Right lobe of liver (tissue), 6 donors: ENCODE data around the gene CNOT9. TPM values are rescaled to one million over a fixed set of nuclear protein-coding genes. Genes with fewer than 3 reads are reported as not detected.
A peak's percentile ranks its signal among the peaks of the same experiment; 100 is the strongest.

ENCODE experiments used
- ATAC-seq, 4 donors: fragments of 200-7000 bp; cut with Tn5 transposase; one replicate each; pipeline ENCODE4 v1.9.1; 2020; ENCODE audit warnings: mild to moderate bottlenecking in 4 of 4, moderate library complexity in 4 of 4
- DNase-seq, 3 donors: peaks; one replicate each; pipeline ENCODE4 v3.0.0-alpha.2; 2020
- H3K27ac ChIP-seq, 3 donors: fragments of 200-600 bp; one replicate each; pipeline ENCODE4 v1.8.0; 2022
- H3K27me3 ChIP-seq, 2 donors: fragments of 200-600 bp; one replicate each; pipeline ENCODE4 v1.8.0; 2022
- H3K36me3 ChIP-seq, 4 donors: fragments of 200-600 bp; sonication (generic) in 1 of 4; one replicate each; pipeline versions ENCODE4 v1.5.1 to v1.8.0; 2017 to 2022; ENCODE audit warnings: control low read depth in 1 of 4
- H3K4me1 ChIP-seq, 4 donors: fragments of 200-600 bp; sonication (generic) in 1 of 4; one replicate each; pipeline versions ENCODE4 v1.5.1 to v1.8.0; 2017 to 2022; ENCODE audit warnings: control low read depth in 1 of 4
- H3K4me3 ChIP-seq, 3 donors: fragments of 200-600 bp; one replicate each; pipeline ENCODE4 v1.8.0; 2022
- H3K9me3 ChIP-seq, 4 donors: fragments of 200-600 bp; sonication (generic) in 1 of 4; one replicate each; pipeline versions ENCODE4 v1.5.1 to v1.8.0; 2017 to 2022; ENCODE audit warnings: control low read depth in 1 of 4
- POLR2A ChIP-seq: fragments of 450-650 bp; IDR thresholded peaks from one replicate; pipeline ENCODE4 v1.6.1; 2017; ENCODE audit warnings: antibody characterized with exemption, mild to moderate bottlenecking
- WGBS: methylation state at CpG from one replicate; pipeline ENCODE4 v1.1.6; 2018; ENCODE audit warnings: low coverage, low lambda C conversion rate; ENCODE audit not compliant: insufficient coverage; ENCODE audit errors: missing lambda C conversion rate; 5-methylcytosine and 5-hydroxymethylcytosine counted together
- intact Hi-C, 2 donors: fragments of 100-400 bp; cut with DNase I; formaldehyde crosslinking; loops; one replicate each; pipeline versions ENCODE4 v1.11.2 to v1.14.1; 2022
- total RNA-seq, 6 experiments: library from RNA; depleted of rRNA in 2 of 6; stranded (reverse); fragments of >200 nt in 2 of 6; fragmentation: NEBNext Ultra II Directional in 3 of 6; extraction: Animal tissue kit (Norgen Biotek cat#: 25700) in 3 of 6; gene quantifications; one replicate each; pipeline versions ENCODE4 v1.1.0 to v1.2.4, GENCODE V29; 2016 to 2023
- TF ChIP-seq, protein P1 (sequence below), 4 donors: fragments of 200-600 bp in 3 of 4; fragments of 450-650 bp in 1 of 4; IDR thresholded peaks; one replicate each; pipeline versions ENCODE4 v1.5.1 to v1.8.0; 2016 to 2022; ENCODE audit warnings: antibody characterized with exemption in 4 of 4, mild to moderate bottlenecking in 2 of 4
- donor health status: DM: no; HTN: yes; CAD: no.
- donor health status: DM: no; HTN: no; CAD: no.
- donor health status: DM: no; HTN: no; CAD: no.
- donor health status: DM: no; HTN: yes; CAD: no.
- donor health status: DM: no; HTN: yes; CAD: no.

Gene CNOT9
- total RNA-seq, 6 experiments from 2014 or later: 11.8 to 39.3 (median 19.2) TPM

DNA sequence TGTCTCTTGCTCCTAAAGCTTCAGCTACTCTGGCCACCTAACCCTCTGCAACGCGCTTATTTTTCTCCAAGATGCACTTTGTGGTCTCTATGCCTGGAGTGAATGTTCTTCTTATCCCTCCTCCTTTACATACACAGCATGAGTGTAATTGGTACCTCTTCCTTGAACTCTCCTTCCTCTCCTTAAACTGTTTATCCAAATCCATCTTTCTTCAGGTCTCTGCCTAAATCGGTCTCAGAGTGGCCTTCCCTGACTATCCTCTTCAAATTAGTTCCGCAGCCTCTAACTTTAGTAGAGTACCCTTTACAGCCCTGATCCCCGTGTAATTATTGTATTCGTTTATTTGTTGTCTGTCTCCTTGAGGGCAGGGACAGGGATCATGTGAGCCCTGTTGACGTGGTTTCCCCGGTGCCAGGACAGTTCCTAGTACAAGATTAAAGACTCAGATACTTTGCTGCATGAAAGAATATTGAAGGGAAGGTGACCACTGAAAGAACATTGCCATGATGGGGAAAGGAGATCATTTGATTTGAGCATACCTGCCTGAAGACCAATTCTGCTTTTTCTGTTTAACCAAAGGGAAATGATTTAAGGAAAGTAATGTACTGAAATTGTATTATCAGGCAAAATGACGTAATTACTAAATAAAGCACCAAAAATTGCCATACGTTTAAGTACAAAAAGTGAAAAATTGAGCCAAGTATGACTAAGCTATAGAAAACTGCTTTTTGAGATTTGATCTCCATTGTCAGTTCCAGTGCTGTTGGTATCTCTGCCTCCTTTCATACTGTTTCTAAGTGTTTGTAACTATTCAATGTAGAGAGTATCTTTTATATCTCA is 1.2 kb downstream of the CNOT9 start:
- 4% methylated on average over 10 of the region's 10 CpGs for WGBS
- Histone ChIP-seq H3K27ac (peak overlapping the region; percentile 84 to 92 (median 86)), H3K9me3 (no peaks in the 10 kb centered on the region), H3K4me3 (peak overlapping the region; percentile 72 to 90 (median 88)), H3K36me3 (peaks cover 0 to 9% (median 0%) of the 10 kb centered on the region in 4 donors), H3K4me1 (peaks cover 0 to 22% (median 7%) of the 10 kb centered on the region in 4 donors), H3K27me3 (no peaks in the 10 kb centered on the region)
- intact Hi-C loops: no loop called here
- peak in 1 of 4 donors; percentile 10 for ATAC-seq
- DNase-seq: peak in 1 of 3 donors; percentile 38
- TF ChIP-seq POLR2A: no peak
- TF ChIP-seq, protein P1, sequence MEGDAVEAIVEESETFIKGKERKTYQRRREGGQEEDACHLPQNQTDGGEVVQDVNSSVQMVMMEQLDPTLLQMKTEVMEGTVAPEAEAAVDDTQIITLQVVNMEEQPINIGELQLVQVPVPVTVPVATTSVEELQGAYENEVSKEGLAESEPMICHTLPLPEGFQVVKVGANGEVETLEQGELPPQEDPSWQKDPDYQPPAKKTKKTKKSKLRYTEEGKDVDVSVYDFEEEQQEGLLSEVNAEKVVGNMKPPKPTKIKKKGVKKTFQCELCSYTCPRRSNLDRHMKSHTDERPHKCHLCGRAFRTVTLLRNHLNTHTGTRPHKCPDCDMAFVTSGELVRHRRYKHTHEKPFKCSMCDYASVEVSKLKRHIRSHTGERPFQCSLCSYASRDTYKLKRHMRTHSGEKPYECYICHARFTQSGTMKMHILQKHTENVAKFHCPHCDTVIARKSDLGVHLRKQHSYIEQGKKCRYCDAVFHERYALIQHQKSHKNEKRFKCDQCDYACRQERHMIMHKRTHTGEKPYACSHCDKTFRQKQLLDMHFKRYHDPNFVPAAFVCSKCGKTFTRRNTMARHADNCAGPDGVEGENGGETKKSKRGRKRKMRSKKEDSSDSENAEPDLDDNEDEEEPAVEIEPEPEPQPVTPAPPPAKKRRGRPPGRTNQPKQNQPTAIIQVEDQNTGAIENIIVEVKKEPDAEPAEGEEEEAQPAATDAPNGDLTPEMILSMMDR (IDR thresholded peaks at IDR 0.05): no peak

DNA sequence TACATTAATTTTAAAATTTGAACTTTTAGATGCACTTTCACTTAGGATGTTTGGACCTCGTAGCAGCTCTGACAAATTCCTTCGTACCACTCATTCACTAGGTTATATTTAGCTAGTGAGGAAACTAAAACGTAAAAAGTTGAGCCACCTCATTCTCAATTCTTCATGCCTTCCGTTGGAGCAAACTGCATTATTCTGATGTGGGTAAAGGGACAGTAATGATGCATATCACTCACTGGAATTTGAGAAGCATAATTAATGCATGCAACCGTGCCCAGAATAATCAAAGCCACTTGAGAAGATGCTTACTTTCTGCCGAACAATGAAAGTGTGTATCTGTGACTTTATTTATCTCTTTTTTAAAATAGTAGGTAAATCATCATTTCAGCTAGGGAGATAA is 2.2 kb downstream of the CNOT9 start:
- no peak for DNase-seq
- ATAC-seq: no peak
- no peak overlapping the region for H3K4me3 ChIP-seq

DNA sequence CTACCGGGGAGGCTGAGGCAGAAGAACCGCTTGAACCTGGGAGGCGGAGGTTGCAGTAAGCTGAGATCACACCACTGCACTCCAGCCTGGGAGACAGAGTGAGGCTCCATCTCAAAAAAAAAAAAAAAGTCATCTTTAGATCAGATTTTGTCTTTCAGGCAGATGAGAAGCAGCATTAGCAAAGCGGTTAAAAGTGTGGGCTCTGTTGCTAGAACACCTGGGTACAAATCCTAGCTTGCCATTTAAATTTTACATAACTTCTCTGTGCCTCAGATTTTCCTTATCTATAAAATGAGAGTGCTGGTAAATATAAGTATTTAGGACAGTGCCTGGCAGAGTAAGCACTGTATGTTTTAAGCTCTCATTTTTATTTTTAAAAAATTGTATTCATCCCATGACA is 8.2 kb downstream of the CNOT9 start:
- ATAC-seq: no peak
- Histone ChIP-seq H3K27ac (no peak overlapping the region), H3K4me3 (no peak overlapping the region), H3K4me1 (peaks cover 0 to 6% (median 0%) of the 10 kb centered on the region in 4 donors), H3K9me3 (no peaks in the 10 kb centered on the region), H3K27me3 (no peaks in the 10 kb centered on the region), H3K36me3 (peaks cover 0 to 34% (median 4%) of the 10 kb centered on the region in 4 donors)
- TF ChIP-seq, protein P1 (IDR thresholded peaks at IDR 0.05): no peak
- TF ChIP-seq POLR2A: no peak
- DNase-seq: no peak
- WGBS: 92% methylated on average over 4 of the region's 4 CpGs
- intact Hi-C loops: no loop called here

More for the DNA sequence above, 2.2 kb downstream of the CNOT9 start:
- Histone ChIP-seq H3K27me3 (no peaks in the 10 kb centered on the region), H3K27ac (no peak overlapping the region), H3K4me1 (peaks cover 0 to 22% (median 7%) of the 10 kb centered on the region in 4 donors), H3K36me3 (peaks cover 0 to 18% (median 0%) of the 10 kb centered on the region in 4 donors), H3K9me3 (no peaks in the 10 kb centered on the region)
- 39% methylated on average over 6 of the region's 6 CpGs for WGBS
- no peak for TF ChIP-seq POLR2A
- TF ChIP-seq, protein P1 (IDR thresholded peaks at IDR 0.05): no peak
- intact Hi-C loops: no loop called here

DNA sequence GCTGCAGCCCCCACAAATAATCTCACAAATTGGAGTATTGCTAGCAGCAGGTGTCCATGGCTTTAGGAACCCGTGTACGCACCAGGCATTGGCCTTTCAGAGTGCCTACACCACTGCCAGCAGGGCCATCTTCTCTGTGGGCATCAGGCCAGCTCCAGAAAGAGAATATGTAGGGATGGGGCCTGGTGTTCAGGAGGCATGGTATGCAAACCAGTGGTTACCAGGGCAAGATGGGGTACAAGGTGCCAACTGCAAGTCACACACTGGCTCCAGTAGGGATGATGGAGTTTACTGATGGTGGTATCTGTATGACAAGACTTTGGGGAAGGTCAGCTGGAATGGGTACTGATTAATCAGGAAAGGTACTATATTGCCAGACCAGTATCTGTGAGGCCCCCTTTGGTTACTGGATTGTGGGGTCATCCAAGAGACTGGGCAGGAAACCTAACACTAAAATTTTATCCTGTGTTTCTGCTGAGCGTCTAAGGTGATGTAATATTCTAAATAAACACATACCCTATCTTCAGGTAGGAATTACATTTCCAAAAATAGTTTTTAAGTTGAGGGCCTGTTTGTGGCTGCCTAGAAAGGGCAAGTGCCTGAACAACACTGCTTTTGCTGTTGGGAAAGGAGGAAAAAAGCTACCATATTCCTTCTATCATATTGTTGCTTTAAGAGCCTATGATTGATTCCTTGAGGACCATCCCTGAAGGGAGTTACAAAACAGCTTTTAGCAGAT is 9.0 kb downstream of the CNOT9 start:
- no peak overlapping the region for H3K27ac ChIP-seq
- DNase-seq (no peak), ATAC-seq (no peak)
- WGBS: 56% methylated on average over 2 of the region's 3 CpGs
- H3K9me3 ChIP-seq: no peaks in the 10 kb centered on the region
- no peak overlapping the region for H3K4me3 ChIP-seq
- TF ChIP-seq, protein P1 (IDR thresholded peaks at IDR 0.05): no peak
- no peak for TF ChIP-seq POLR2A
- intact Hi-C loops: no loop called here
- peaks cover 0 to 42% (median 6%) of the 10 kb centered on the region in 4 donors for H3K36me3 ChIP-seq
- no peaks in the 10 kb centered on the region for H3K27me3 ChIP-seq
- peaks cover 0 to 6% (median 0%) of the 10 kb centered on the region in 4 donors for H3K4me1 ChIP-seq
